Panc1 (cell line): Measurements from ENCODE around the gene GDF15.

Experiments
- POLR2AphosphoS5 ChIP-seq: IDR thresholded peaks from 2 replicates; pipeline ENCODE4 v1.6.1; 2012; ENCODE audit warnings: mild to moderate bottlenecking, low read depth, low read length, moderate library complexity
- SIN3A ChIP-seq: IDR thresholded peaks from 2 replicates; pipeline ENCODE4 v1.6.1; 2012; ENCODE audit warnings: low read depth, mild to moderate bottlenecking, low read length, moderate library complexity, borderline replicate concordance; ENCODE audit not compliant: insufficient read depth
- TF ChIP-seq, protein P1 (sequence below): fragments of 450-650 bp; IDR thresholded peaks from 2 replicates; pipeline ENCODE4 v1.5.1; 2017; ENCODE audit warnings: mild to moderate bottlenecking
- TF ChIP-seq, protein P2 (sequence below), 2 experiments: IDR thresholded peaks; 2 replicates each; pipeline ENCODE4 v1.6.1; 2011 to 2012; ENCODE audit warnings: low read depth in 2 of 2, control low read depth in 1 of 2, low read length in 1 of 2, mild to moderate bottlenecking in 1 of 2, moderate library complexity in 1 of 2; ENCODE audit not compliant: insufficient read depth in 1 of 2

DNA sequence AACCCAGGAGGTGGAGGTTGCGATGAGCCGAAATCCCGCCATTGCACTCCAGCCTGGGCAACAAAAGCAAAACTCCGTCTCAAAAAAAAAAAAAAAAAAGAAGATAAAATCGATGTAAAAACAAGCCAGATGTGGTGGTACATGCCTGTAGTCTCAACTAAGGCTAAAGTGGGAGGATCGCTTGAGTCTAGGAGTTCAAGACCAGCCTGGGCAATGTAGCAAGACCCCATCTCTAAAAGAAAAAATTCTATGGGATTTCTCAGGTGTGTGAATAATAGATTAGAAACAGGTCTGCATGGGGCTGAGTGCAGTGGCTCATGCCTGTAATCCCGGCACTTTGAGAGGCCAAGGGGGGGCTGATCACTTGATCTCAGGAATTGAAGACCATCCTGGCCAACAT lies 34.4 kb upstream of the GDF15 start:
- TF ChIP-seq POLR2AphosphoS5 (no peak), SIN3A (no peak)
- TF ChIP-seq, protein P1, sequence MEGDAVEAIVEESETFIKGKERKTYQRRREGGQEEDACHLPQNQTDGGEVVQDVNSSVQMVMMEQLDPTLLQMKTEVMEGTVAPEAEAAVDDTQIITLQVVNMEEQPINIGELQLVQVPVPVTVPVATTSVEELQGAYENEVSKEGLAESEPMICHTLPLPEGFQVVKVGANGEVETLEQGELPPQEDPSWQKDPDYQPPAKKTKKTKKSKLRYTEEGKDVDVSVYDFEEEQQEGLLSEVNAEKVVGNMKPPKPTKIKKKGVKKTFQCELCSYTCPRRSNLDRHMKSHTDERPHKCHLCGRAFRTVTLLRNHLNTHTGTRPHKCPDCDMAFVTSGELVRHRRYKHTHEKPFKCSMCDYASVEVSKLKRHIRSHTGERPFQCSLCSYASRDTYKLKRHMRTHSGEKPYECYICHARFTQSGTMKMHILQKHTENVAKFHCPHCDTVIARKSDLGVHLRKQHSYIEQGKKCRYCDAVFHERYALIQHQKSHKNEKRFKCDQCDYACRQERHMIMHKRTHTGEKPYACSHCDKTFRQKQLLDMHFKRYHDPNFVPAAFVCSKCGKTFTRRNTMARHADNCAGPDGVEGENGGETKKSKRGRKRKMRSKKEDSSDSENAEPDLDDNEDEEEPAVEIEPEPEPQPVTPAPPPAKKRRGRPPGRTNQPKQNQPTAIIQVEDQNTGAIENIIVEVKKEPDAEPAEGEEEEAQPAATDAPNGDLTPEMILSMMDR, result no peak
- TF ChIP-seq, protein P2, sequence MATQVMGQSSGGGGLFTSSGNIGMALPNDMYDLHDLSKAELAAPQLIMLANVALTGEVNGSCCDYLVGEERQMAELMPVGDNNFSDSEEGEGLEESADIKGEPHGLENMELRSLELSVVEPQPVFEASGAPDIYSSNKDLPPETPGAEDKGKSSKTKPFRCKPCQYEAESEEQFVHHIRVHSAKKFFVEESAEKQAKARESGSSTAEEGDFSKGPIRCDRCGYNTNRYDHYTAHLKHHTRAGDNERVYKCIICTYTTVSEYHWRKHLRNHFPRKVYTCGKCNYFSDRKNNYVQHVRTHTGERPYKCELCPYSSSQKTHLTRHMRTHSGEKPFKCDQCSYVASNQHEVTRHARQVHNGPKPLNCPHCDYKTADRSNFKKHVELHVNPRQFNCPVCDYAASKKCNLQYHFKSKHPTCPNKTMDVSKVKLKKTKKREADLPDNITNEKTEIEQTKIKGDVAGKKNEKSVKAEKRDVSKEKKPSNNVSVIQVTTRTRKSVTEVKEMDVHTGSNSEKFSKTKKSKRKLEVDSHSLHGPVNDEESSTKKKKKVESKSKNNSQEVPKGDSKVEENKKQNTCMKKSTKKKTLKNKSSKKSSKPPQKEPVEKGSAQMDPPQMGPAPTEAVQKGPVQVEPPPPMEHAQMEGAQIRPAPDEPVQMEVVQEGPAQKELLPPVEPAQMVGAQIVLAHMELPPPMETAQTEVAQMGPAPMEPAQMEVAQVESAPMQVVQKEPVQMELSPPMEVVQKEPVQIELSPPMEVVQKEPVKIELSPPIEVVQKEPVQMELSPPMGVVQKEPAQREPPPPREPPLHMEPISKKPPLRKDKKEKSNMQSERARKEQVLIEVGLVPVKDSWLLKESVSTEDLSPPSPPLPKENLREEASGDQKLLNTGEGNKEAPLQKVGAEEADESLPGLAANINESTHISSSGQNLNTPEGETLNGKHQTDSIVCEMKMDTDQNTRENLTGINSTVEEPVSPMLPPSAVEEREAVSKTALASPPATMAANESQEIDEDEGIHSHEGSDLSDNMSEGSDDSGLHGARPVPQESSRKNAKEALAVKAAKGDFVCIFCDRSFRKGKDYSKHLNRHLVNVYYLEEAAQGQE (IDR thresholded peaks at IDR 0.05; ENCODE audit: insufficient read depth in 1 of 2, low read depth in 2 of 2, low read length in 1 of 2), result no peak
